ENCODE results near the gene TMEM26.

GRCh38 chr10:61475449-61475873, 22.3 kb upstream of the TMEM26 start:
- TF ChIP-seq POLR2A (IDR thresholded peaks at IDR 0.05; ENCODE audit: low read depth, low read length) (no peak), POLR2AphosphoS5 (IDR thresholded peaks at IDR 0.05; ENCODE audit: low read depth, low read length) (no peak), TAF1 (IDR thresholded peaks at IDR 0.05; ENCODE audit: borderline replicate concordance, low read depth, low read length) (no peak)
